Uterus (tissue), 4 donors: ENCODE measurements around the gene FBXW8. TPM values are rescaled to one million over a fixed set of nuclear protein-coding genes. Genes with fewer than 3 reads are reported as not detected.

Experiments used
- DNase-seq, 2 donors: peaks; one replicate each; pipeline ENCODE4 v3.0.0-alpha.2; 2019 to 2020
- H3K27ac ChIP-seq, 2 donors: fragments of 200-600 bp; sonication (generic); 1 replicate in 1 of 2; 2 replicates in 1 of 2; pipeline ENCODE4 v1.5.1; 2016 to 2018
- H3K27me3 ChIP-seq, 2 donors: fragments of 200-600 bp; sonication (generic); one replicate each; pipeline ENCODE4 v1.5.1; 2018 to 2019; ENCODE audit warnings: control low read depth in 1 of 2
- H3K36me3 ChIP-seq, 2 donors: fragments of 200-600 bp; sonication (generic); one replicate each; pipeline ENCODE4 v1.5.1; 2019; ENCODE audit warnings: control low read depth in 1 of 2
- H3K4me1 ChIP-seq, 2 donors: fragments of 200-600 bp; sonication (generic); one replicate each; pipeline ENCODE4 v1.5.1; 2018 to 2019; ENCODE audit warnings: control low read depth in 1 of 2
- H3K4me3 ChIP-seq, 2 donors: fragments of 200-600 bp; sonication (generic); 1 replicate in 1 of 2; 2 replicates in 1 of 2; pipeline ENCODE4 v1.5.1; 2018 to 2019; ENCODE audit warnings: mild to moderate bottlenecking in 1 of 2
- H3K9me3 ChIP-seq, 2 donors: fragments of 200-600 bp; sonication (generic); one replicate each; pipeline ENCODE4 v1.5.1; 2019; ENCODE audit warnings: control low read depth in 1 of 2
- CTCF ChIP-seq, 4 experiments: fragments of 200-600 bp in 2 of 4; fragments of 450-650 bp in 2 of 4; sonication (generic) in 2 of 4; IDR thresholded peaks; one replicate each; pipeline ENCODE4 v1.5.1; 2016 to 2019; ENCODE audit warnings: antibody characterized with exemption in 4 of 4, mild to moderate bottlenecking in 2 of 4, moderate library complexity in 1 of 4
- POLR2A ChIP-seq, 2 donors: fragments of 450-650 bp; IDR thresholded peaks; one replicate each; pipeline ENCODE4 v1.6.1; 2016; ENCODE audit warnings: antibody characterized with exemption in 2 of 2, mild to moderate bottlenecking in 1 of 2, moderate library complexity in 1 of 2
- intact Hi-C: fragments of 100-400 bp; cut with DNase I; formaldehyde crosslinking; loops from one replicate; pipeline ENCODE4 v1.15.1; 2023; ENCODE audit warnings: low total_unique reads
- total RNA-seq, 4 donors: library from RNA; depleted of rRNA in 3 of 4; stranded (reverse); fragments of >200 nt in 3 of 4; gene quantifications; one replicate each; pipeline versions ENCODE4 v1.1.0 to v1.2.4, GENCODE V29; 2014 to 2023
- donor health status: DM: yes; HTN: yes; CAD: no.

FBXW8 gene
- total RNA-seq, 4 donors from 2014 or later, result 5.9 to 28.0 (median 15.3) TPM

GRCh38 chr12:116962783-116963356, 52.1 kb downstream of the FBXW8 start:
- Histone ChIP-seq H3K4me3 (no peak overlapping the region), H3K36me3 (no peaks in the 10 kb centered on the region), H3K27me3 (no peaks in the 10 kb centered on the region), H3K4me1 (no peaks in the 10 kb centered on the region), H3K9me3 (no peaks in the 10 kb centered on the region), H3K27ac (no peak overlapping the region)
- TF ChIP-seq CTCF (IDR thresholded peaks at IDR 0.05) (no peak), POLR2A (IDR thresholded peaks at IDR 0.05) (no peak)
- DNase-seq, result no peak
- intact Hi-C loops, result no loop called here

- TF ChIP-seq POLR2A (IDR thresholded peaks at IDR 0.05) (no peak), CTCF (IDR thresholded peaks at IDR 0.05) (no peak)
- no peak overlapping the region for H3K27ac ChIP-seq
- H3K4me1 ChIP-seq, result no peaks in the 10 kb centered on the region
- no peak for DNase-seq
- H3K4me3 ChIP-seq, result no peak overlapping the region
- no peaks in the 10 kb centered on the region for H3K9me3 ChIP-seq
- intact Hi-C loops, result no loop called here
- H3K27me3 ChIP-seq, result no peaks in the 10 kb centered on the region
- no peaks in the 10 kb centered on the region for H3K36me3 ChIP-seq
Measured at GRCh38 chr12:116964054-116965050, 53.6 kb downstream of the FBXW8 start.

- intact Hi-C loops, result no loop called here
- DNase-seq, result no peak
- no peaks in the 10 kb centered on the region for H3K4me1 ChIP-seq
- TF ChIP-seq POLR2A (IDR thresholded peaks at IDR 0.05) (no peak), CTCF (IDR thresholded peaks at IDR 0.05) (no peak)
- no peak overlapping the region for H3K27ac ChIP-seq
- H3K4me3 ChIP-seq, result no peak overlapping the region
- no peaks in the 10 kb centered on the region for H3K9me3 ChIP-seq
- no peaks in the 10 kb centered on the region for H3K36me3 ChIP-seq
- H3K27me3 ChIP-seq, result no peaks in the 10 kb centered on the region
Measured at GRCh38 chr12:116968986-116969385, 58.2 kb downstream of the FBXW8 start.

GRCh38 chr12:116969615-116970585, 59.1 kb downstream of the FBXW8 start:
- intact Hi-C loops, result no loop called here
- no peaks in the 10 kb centered on the region for H3K27me3 ChIP-seq
- TF ChIP-seq POLR2A (IDR thresholded peaks at IDR 0.05) (no peak), CTCF (IDR thresholded peaks at IDR 0.05) (no peak)
- no peaks in the 10 kb centered on the region for H3K4me1 ChIP-seq
- H3K36me3 ChIP-seq, result no peaks in the 10 kb centered on the region
- no peak overlapping the region for H3K4me3 ChIP-seq
- H3K27ac ChIP-seq, result no peak overlapping the region
- DNase-seq, result no peak
- no peaks in the 10 kb centered on the region for H3K9me3 ChIP-seq
